ENCODE data around the gene ZBTB20. TPM values are rescaled to one million over a fixed set of nuclear protein-coding genes. Genes with fewer than 3 reads are reported as not detected.
A peak's percentile ranks its signal among the peaks of the same experiment; 100 is the strongest.

The ZBTB20 gene
- total and polyA plus RNA-seq, 2 donors (not counting 1 experiment from before 2014, with no cell fraction given): 4.0 to 123 TPM

- H3K27me3 ChIP-seq (replicated peaks in 1 of 4; ENCODE audit: control extremely low read depth in 1 of 4, control insufficient read depth in 3 of 4, insufficient read depth in 4 of 4, low read length in 3 of 4): no peaks in the 10 kb centered on the region
- H4K20me1 ChIP-seq (ENCODE audit: control insufficient read depth, insufficient read depth, low read length, poor library complexity, severe bottlenecking): no peaks in the 10 kb centered on the region
- no peak overlapping the region for H3K4me3 ChIP-seq (ENCODE audit: control extremely low read depth in 1 of 5, extremely low read depth in 1 of 5, insufficient read depth in 1 of 5, low read depth in 2 of 5, low read length in 4 of 5)
- Mint-ChIP-seq H3K9me3 (ENCODE audit: insufficient read depth) (peaks cover 2% of the 10 kb centered on the region), H3K27me3 (no peaks in the 10 kb centered on the region), H3K4me1 (peaks cover 39% of the 10 kb centered on the region), H3K27ac (peak overlapping the region; percentile 83), H3K4me3 (peak overlapping the region; percentile 59)
- no peak overlapping the region for H2AFZ ChIP-seq (ENCODE audit: insufficient read depth, low read depth, low read length, poor library complexity, severe bottlenecking)
- peaks cover 14% of the 10 kb centered on the region in 2 donors for H3K4me1 ChIP-seq (ENCODE audit: control insufficient read depth in 2 of 2, insufficient read depth in 2 of 2, low read length in 2 of 2)
- H3K27ac ChIP-seq (ENCODE audit: low read length in 2 of 2): peak overlapping the region; percentile 34 to 62
- WGBS (ENCODE audit: insufficient coverage): no CpG with 5 or more reads among the region's 5 CpGs
- peak overlapping the region; percentile 20 for H3K4me2 ChIP-seq (replicated peaks; ENCODE audit: low read depth, low read length, poor library complexity, severe bottlenecking)
- no peaks in the 10 kb centered on the region for H3K79me2 ChIP-seq (ENCODE audit: control insufficient read depth, insufficient read depth, low read length)
- H3K36me3 ChIP-seq (replicated peaks in 1 of 2; ENCODE audit: control extremely low read depth in 1 of 2, control insufficient read depth in 1 of 2, extremely low read depth in 1 of 2, insufficient read depth in 2 of 2, low read length in 1 of 2): no peaks in the 10 kb centered on the region
- H3K9me3 ChIP-seq (ENCODE audit: control extremely low read depth in 1 of 3, control insufficient read depth in 2 of 3, insufficient read depth in 1 of 3, low read length in 2 of 3): no peaks in the 10 kb centered on the region
- peak overlapping the region; percentile 1 for H3K9ac ChIP-seq (ENCODE audit: low read length)
- intact Hi-C loops (cut with micrococcal nuclease): no loop called here
- TF ChIP-seq CTCF (IDR thresholded peaks at IDR 0.05): no peak
- ChIA-PET POLR2A (no interaction called here), CTCF (interaction anchor here (0.7 to 1.0 kb wide), 2 partner anchors 42 to 223 kb away, joined by 4 read pairs; no protein-coding TSS in a partner anchor)
- ATAC-seq (ENCODE audit: low read depth) (peak; percentile 77), DNase-seq (peak; percentile 34)
Observed at GRCh38 chr3:114332342-114333179, 814.5 kb downstream of the ZBTB20 start.

- Histone ChIP-seq H3K4me2 (replicated peaks; ENCODE audit: low read depth, low read length, poor library complexity, severe bottlenecking) (no peak overlapping the region), H3K27ac (ENCODE audit: low read length in 2 of 2) (no peak overlapping the region), H2AFZ (ENCODE audit: insufficient read depth, low read depth, low read length, poor library complexity, severe bottlenecking) (no peak overlapping the region), H3K4me1 (ENCODE audit: control insufficient read depth in 2 of 2, insufficient read depth in 2 of 2, low read length in 2 of 2) (peaks cover 14% of the 10 kb centered on the region in 2 donors), H3K4me3 (ENCODE audit: control extremely low read depth in 1 of 5, extremely low read depth in 1 of 5, insufficient read depth in 1 of 5, low read depth in 2 of 5, low read length in 4 of 5) (no peak overlapping the region), H3K36me3 (replicated peaks in 1 of 2; ENCODE audit: control extremely low read depth in 1 of 2, control insufficient read depth in 1 of 2, extremely low read depth in 1 of 2, insufficient read depth in 2 of 2, low read length in 1 of 2) (no peaks in the 10 kb centered on the region), H3K27me3 (replicated peaks in 1 of 4; ENCODE audit: control extremely low read depth in 1 of 4, control insufficient read depth in 3 of 4, insufficient read depth in 4 of 4, low read length in 3 of 4) (no peaks in the 10 kb centered on the region), H3K9ac (ENCODE audit: low read length) (no peak overlapping the region), H3K79me2 (ENCODE audit: control insufficient read depth, insufficient read depth, low read length) (no peaks in the 10 kb centered on the region), H4K20me1 (ENCODE audit: control insufficient read depth, insufficient read depth, low read length, poor library complexity, severe bottlenecking) (no peaks in the 10 kb centered on the region), H3K9me3 (ENCODE audit: control extremely low read depth in 1 of 3, control insufficient read depth in 2 of 3, insufficient read depth in 1 of 3, low read length in 2 of 3) (no peaks in the 10 kb centered on the region)
- ATAC-seq (ENCODE audit: low read depth) (no peak), DNase-seq (no peak)
- Mint-ChIP-seq H3K4me1 (peaks cover 43% of the 10 kb centered on the region), H3K27me3 (no peaks in the 10 kb centered on the region), H3K4me3 (no peak overlapping the region), H3K27ac (peak overlapping the region; percentile 16), H3K9me3 (ENCODE audit: insufficient read depth) (peaks cover 2% of the 10 kb centered on the region)
- no peak for TF ChIP-seq EZH2 (IDR thresholded peaks at IDR 0.05; ENCODE audit: borderline replicate concordance, insufficient read depth, low read depth, low read length, poor library complexity, severe bottlenecking)
- no peak for TF ChIP-seq CTCF (IDR thresholded peaks at IDR 0.05)
- 80% methylated on average over 1 of the region's 3 CpGs for WGBS (ENCODE audit: insufficient coverage)
- intact Hi-C loops (cut with micrococcal nuclease): no loop called here
- ChIA-PET CTCF (interaction anchor here (0.7 to 1.0 kb wide), 3 partner anchors 41 to 222 kb away, joined by 4 to 5 read pairs (median 4); no protein-coding TSS in a partner anchor), POLR2A (no interaction called here)
Observed at GRCh38 chr3:114331710-114332109, 815.4 kb downstream of the ZBTB20 start.

All from B cell (primary cell).